ENCODE data around the gene STPG3.

The STPG3 gene

GRCh38 chr9:137299203-137299565 lies 48.1 kb downstream of the STPG3 start:
- DNase-seq (ENCODE audit: insufficient read length, low spot score), result no peak
- no peak for FAIRE-seq

GRCh38 chr9:137299938-137300337 lies 48.9 kb downstream of the STPG3 start:
- no peak for FAIRE-seq
- no peak for DNase-seq (ENCODE audit: insufficient read length, low spot score)

- peak; percentile 4 for FAIRE-seq
- no peak for DNase-seq (ENCODE audit: insufficient read length, low spot score)
Observed at GRCh38 chr9:137300567-137301080, 49.5 kb downstream of the STPG3 start.

GRCh38 chr9:137301081-137301947 lies 50.2 kb downstream of the STPG3 start:
- no peak for DNase-seq (ENCODE audit: insufficient read length, low spot score)

GRCh38 chr9:137302118-137302448 lies 51.0 kb downstream of the STPG3 start, which contains the start of gene NRARP:
Gene NRARP (minus strand): TSS chr9:137302271. CDS start chr9:137301928, 343 bp downstream.
- DNase-seq (ENCODE audit: insufficient read length, low spot score), result peak; percentile 96
- peak; percentile 49 for FAIRE-seq

More at GRCh38 chr9:137301081-137301947, 50.2 kb downstream of the STPG3 start:
- peak; percentile 4 for FAIRE-seq

- FAIRE-seq (peak; percentile 62), DNase-seq (ENCODE audit: insufficient read length, low spot score) (peak; percentile 96)
Observed at GRCh38 chr9:137302449-137303150, 51.5 kb downstream of the STPG3 start.
